B cell (primary cell): ENCODE data around the gene F9. TPM values are rescaled to one million over a fixed set of nuclear protein-coding genes. Genes with fewer than 3 reads are reported as not detected.

Experiments used
- ATAC-seq: fragments of 200-7000 bp; cut with Tn5 transposase; one replicate; pipeline ENCODE4 v1.10.0; 2021; ENCODE audit warnings: low read depth, mild to moderate bottlenecking, moderate number of reproducible peaks, moderate library complexity
- CTCF ChIA-PET: fragments of 350-600 bp; sonication (Branson Sonifier 250); formaldehyde crosslinking; loops from one replicate; lab custom pipeline; 2021; ENCODE audit warnings: antibody characterized with exemption, inconsistent platforms; lab: Charles Lee
- POLR2A ChIA-PET: fragments of 350-600 bp; sonication (Branson Sonifier 250); formaldehyde crosslinking; loops from one replicate; lab custom pipeline; 2021; ENCODE audit warnings: antibody characterized with exemption; lab: Charles Lee
- DNase-seq: peaks from one replicate; pipeline ENCODE4 v3.0.0; 2013
- H2AFZ ChIP-seq: 2 replicates; pipeline ENCODE4 v1.6.1; 2012; ENCODE audit warnings: mild to moderate bottlenecking, low read depth, low read length; ENCODE audit not compliant: insufficient read depth, poor library complexity, severe bottlenecking
- H3K27ac ChIP-seq, 2 donors: 1 replicate in 1 of 2; 2 replicates in 1 of 2; pipeline ENCODE4 v1.5.1; 2012 to 2013; ENCODE audit warnings: low read length in 2 of 2, mild to moderate bottlenecking in 2 of 2, moderate library complexity in 1 of 2
- H3K27me3 ChIP-seq, 4 experiments: fragments of 200-600 bp in 1 of 4; sonication (generic) in 1 of 4; replicated peaks in 1 of 4; 1 replicate in 2 of 4; 2 replicates in 2 of 4; pipeline versions ENCODE4 v1.6.1 to v1.7.0; 2013 to 2016; ENCODE audit warnings: low read length in 3 of 4, mild to moderate bottlenecking in 2 of 4, mixed read lengths in 1 of 4, moderate library complexity in 1 of 4; ENCODE audit not compliant: insufficient read depth in 4 of 4, control insufficient read depth in 3 of 4; ENCODE audit errors: control extremely low read depth in 1 of 4
- H3K36me3 ChIP-seq, 2 experiments: replicated peaks in 1 of 2; 1 replicate in 1 of 2; 2 replicates in 1 of 2; pipeline versions ENCODE4 v1.6.1 to v1.7.1; 2013; ENCODE audit warnings: low read length in 1 of 2; ENCODE audit not compliant: insufficient read depth in 2 of 2, control insufficient read depth in 1 of 2; ENCODE audit errors: control extremely low read depth in 1 of 2, extremely low read depth in 1 of 2
- H3K4me1 ChIP-seq, 2 donors: fragments of 200-600 bp in 1 of 2; sonication (generic) in 1 of 2; 1 replicate in 1 of 2; 2 replicates in 1 of 2; pipeline versions ENCODE4 v1.5.1 to v1.6.1; 2013 to 2017; ENCODE audit warnings: low read length in 2 of 2; ENCODE audit not compliant: control insufficient read depth in 2 of 2, insufficient read depth in 2 of 2
- H3K4me2 ChIP-seq: replicated peaks from 2 replicates; pipeline ENCODE3; 2012; ENCODE audit warnings: mild to moderate bottlenecking, low read depth, low read length; ENCODE audit not compliant: poor library complexity, severe bottlenecking
- H3K4me3 ChIP-seq, 5 experiments: fragments of 200-600 bp in 1 of 5; sonication (generic) in 1 of 5; 1 replicate in 3 of 5; 2 replicates in 2 of 5; pipeline versions ENCODE4 v1.5.1 to v1.7.0; 2011 to 2016; ENCODE audit warnings: low read length in 4 of 5, mild to moderate bottlenecking in 4 of 5, low read depth in 2 of 5, control low read depth in 1 of 5, moderate library complexity in 1 of 5; ENCODE audit not compliant: insufficient read depth in 1 of 5; ENCODE audit errors: control extremely low read depth in 1 of 5, extremely low read depth in 1 of 5
- H3K79me2 ChIP-seq: fragments of 200-600 bp; sonication (generic); one replicate; pipeline ENCODE4 v1.6.0; 2016; ENCODE audit warnings: low read length; ENCODE audit not compliant: control insufficient read depth, insufficient read depth
- H3K9ac ChIP-seq: fragments of 200-600 bp; sonication (generic); 2 replicates; pipeline ENCODE4 v1.6.1; 2017; ENCODE audit warnings: mild to moderate bottlenecking, low read length, moderate library complexity
- H3K9me3 ChIP-seq, 3 donors: one replicate each; pipeline versions ENCODE4 v1.6.1 to v1.7.1; 2013; ENCODE audit warnings: low read length in 2 of 3; ENCODE audit not compliant: control insufficient read depth in 2 of 3, insufficient read depth in 1 of 3; ENCODE audit errors: control extremely low read depth in 1 of 3
- H4K20me1 ChIP-seq: 2 replicates; pipeline ENCODE4 v1.6.0; 2012; ENCODE audit warnings: mild to moderate bottlenecking, low read length; ENCODE audit not compliant: insufficient read depth, control insufficient read depth, poor library complexity, severe bottlenecking
- H3K27ac Mint-ChIP-seq: one replicate; pipeline ENCODE4 v1.8.0; 2021; ENCODE audit warnings: mixed read lengths
- H3K27me3 Mint-ChIP-seq: one replicate; pipeline ENCODE4 v1.8.0; 2021; ENCODE audit warnings: mixed read lengths
- H3K4me1 Mint-ChIP-seq: one replicate; pipeline ENCODE4 v1.8.0; 2021; ENCODE audit warnings: mixed read lengths
- H3K4me3 Mint-ChIP-seq: one replicate; pipeline ENCODE4 v1.8.0; 2021; ENCODE audit warnings: mixed read lengths
- H3K9me3 Mint-ChIP-seq: one replicate; pipeline ENCODE4 v1.8.0; 2022; ENCODE audit warnings: mixed read lengths; ENCODE audit not compliant: insufficient read depth
- CTCF ChIP-seq: fragments of 200-600 bp; IDR thresholded peaks from one replicate; pipeline ENCODE4 v1.8.0; 2022; ENCODE audit warnings: antibody characterized with exemption, mild to moderate bottlenecking
- EZH2 ChIP-seq: IDR thresholded peaks from 2 replicates; pipeline ENCODE4 v1.6.1; 2012; ENCODE audit warnings: borderline replicate concordance, low read depth, mild to moderate bottlenecking, moderate library complexity, low read length; ENCODE audit not compliant: insufficient read depth, poor library complexity, severe bottlenecking
- WGBS: methylation state at CpG from one replicate; pipeline ENCODE4 v1.1.5; 2013; ENCODE audit warnings: missing lambda C conversion rate; ENCODE audit not compliant: insufficient coverage; 5-methylcytosine and 5-hydroxymethylcytosine counted together
- intact Hi-C: fragments of 100-400 bp; cut with micrococcal nuclease; formaldehyde crosslinking; loops from one replicate; pipeline ENCODE4 v1.10.0; 2022
- polyA plus RNA-seq: library from polyadenylated mRNA; depleted of rRNA; stranded (reverse); fragments of >200 nt; gene quantifications from 2 replicates; pipeline ENCODE4 v1.2.3, GENCODE V29; 2012
- total RNA-seq, 2 donors: library from RNA; stranded (reverse); fragments of 120-200 nt in 1 of 2; gene quantifications; 1 replicate in 1 of 2; 2 replicates in 1 of 2; pipeline versions ENCODE4 v1.2.3 to v1.2.4, GENCODE V29; 2013 to 2022

The F9 gene
- total and polyA plus RNA-seq, 2 donors (not counting 1 experiment from before 2014, with no cell fraction given), result not detected

DNA sequence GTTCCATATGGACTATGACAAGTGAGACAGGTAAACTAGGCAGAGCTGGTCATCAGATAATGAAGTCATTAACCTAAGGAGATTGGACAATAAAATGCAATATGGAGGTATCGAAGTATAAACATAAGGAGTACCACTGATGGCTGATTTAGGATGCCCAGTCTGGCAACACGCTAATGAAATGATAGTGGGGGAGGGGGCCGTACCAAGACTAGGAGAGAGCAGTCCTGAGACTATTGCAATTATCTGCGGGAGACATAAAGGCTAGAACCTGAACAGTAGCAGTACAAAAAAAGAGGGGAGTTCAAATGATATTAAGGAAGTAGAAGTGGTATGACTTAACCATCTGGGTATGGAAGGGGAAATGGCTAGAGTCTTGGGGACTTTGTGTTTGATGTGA is 2.3 kb downstream of the F9 start:
- Histone ChIP-seq H2AFZ (no peak overlapping the region), H3K79me2 (no peaks in the 10 kb centered on the region), H3K4me2 (no peak overlapping the region), H4K20me1 (no peaks in the 10 kb centered on the region), H3K9me3 (no peaks in the 10 kb centered on the region), H3K27ac (no peak overlapping the region), H3K9ac (no peak overlapping the region), H3K36me3 (no peaks in the 10 kb centered on the region), H3K4me3 (no peak overlapping the region), H3K4me1 (no peaks in the 10 kb centered on the region), H3K27me3 (no peaks in the 10 kb centered on the region)
- Mint-ChIP-seq H3K27ac (no peak overlapping the region), H3K4me3 (no peak overlapping the region), H3K27me3 (no peaks in the 10 kb centered on the region), H3K4me1 (no peaks in the 10 kb centered on the region), H3K9me3 (no peaks in the 10 kb centered on the region)
- intact Hi-C loops, result no loop called here
- WGBS, result no CpG with 5 or more reads among the region's 4 CpGs
- ChIA-PET CTCF (no interaction called here), POLR2A (no interaction called here)
- TF ChIP-seq EZH2, result no peak
- no peak for TF ChIP-seq CTCF
- ATAC-seq (no peak), DNase-seq (no peak)

DNA sequence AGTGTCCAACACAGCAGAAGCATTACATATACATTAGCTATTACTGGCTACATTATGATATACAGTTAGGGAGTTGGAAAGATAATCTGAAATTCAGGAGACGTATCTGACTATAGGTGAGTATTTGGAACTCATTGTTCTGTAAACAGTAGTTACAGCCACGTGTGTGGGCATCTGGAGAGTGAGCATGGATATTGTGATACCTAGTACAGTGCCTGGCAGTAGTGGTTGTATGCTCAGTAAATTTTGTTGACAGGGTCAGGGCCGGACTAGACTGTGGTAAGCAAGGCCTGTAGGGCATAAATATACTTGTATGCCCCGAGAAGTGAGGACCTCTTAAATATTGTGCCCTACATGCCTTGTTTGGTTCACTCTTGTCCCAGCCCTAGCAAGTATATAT is 2.9 kb downstream of the F9 start:
- H3K4me1 Mint-ChIP-seq, result no peaks in the 10 kb centered on the region
- H3K27ac Mint-ChIP-seq, result no peak overlapping the region
- intact Hi-C loops, result no loop called here

More for the DNA sequence above, 2.9 kb downstream of the F9 start:
- H3K4me3 Mint-ChIP-seq, result no peak overlapping the region
- no peak for DNase-seq
- Histone ChIP-seq H3K4me3 (no peak overlapping the region), H3K4me1 (no peaks in the 10 kb centered on the region), H3K27ac (no peak overlapping the region), H3K27me3 (no peaks in the 10 kb centered on the region), H3K9me3 (no peaks in the 10 kb centered on the region), H3K4me2 (no peak overlapping the region), H2AFZ (no peak overlapping the region), H3K9ac (no peak overlapping the region), H3K36me3 (no peaks in the 10 kb centered on the region), H3K79me2 (no peaks in the 10 kb centered on the region), H4K20me1 (no peaks in the 10 kb centered on the region)
- H3K27me3 Mint-ChIP-seq, result no peaks in the 10 kb centered on the region
- ChIA-PET CTCF (no interaction called here), POLR2A (no interaction called here)
- ATAC-seq, result no peak
- H3K9me3 Mint-ChIP-seq, result no peaks in the 10 kb centered on the region
- TF ChIP-seq EZH2 (no peak), CTCF (no peak)
- 80% methylated on average over 1 of the region's 4 CpGs for WGBS
